ENCODE data around the gene WSB1. TPM values are rescaled to one million over a fixed set of nuclear protein-coding genes. Genes with fewer than 3 reads are reported as not detected.

Gene WSB1
- total and polyA plus RNA-seq, 2 donors (not counting 1 experiment from before 2014, with no cell fraction given) = 123 to 217 TPM

GRCh38 chr17:27315796-27316465, 22.0 kb downstream of the WSB1 start:
- Histone ChIP-seq H3K27ac (ENCODE audit: low read length in 2 of 2) (no peak overlapping the region), H3K4me2 (replicated peaks; ENCODE audit: low read depth, low read length, poor library complexity, severe bottlenecking) (no peak overlapping the region), H3K4me3 (ENCODE audit: control extremely low read depth in 1 of 5, extremely low read depth in 1 of 5, insufficient read depth in 1 of 5, low read depth in 2 of 5, low read length in 4 of 5) (no peak overlapping the region), H3K9ac (ENCODE audit: low read length) (no peak overlapping the region), H3K79me2 (ENCODE audit: control insufficient read depth, insufficient read depth, low read length) (no peaks in the 10 kb centered on the region), H4K20me1 (ENCODE audit: control insufficient read depth, insufficient read depth, low read length, poor library complexity, severe bottlenecking) (no peaks in the 10 kb centered on the region), H3K36me3 (replicated peaks in 1 of 2; ENCODE audit: control extremely low read depth in 1 of 2, control insufficient read depth in 1 of 2, extremely low read depth in 1 of 2, insufficient read depth in 2 of 2, low read length in 1 of 2) (peaks cover 2 to 55% of the 10 kb centered on the region in 2 experiments), H3K27me3 (replicated peaks in 1 of 4; ENCODE audit: control extremely low read depth in 1 of 4, control insufficient read depth in 3 of 4, insufficient read depth in 4 of 4, low read length in 3 of 4) (no peaks in the 10 kb centered on the region), H3K9me3 (ENCODE audit: control extremely low read depth in 1 of 3, control insufficient read depth in 2 of 3, insufficient read depth in 1 of 3, low read length in 2 of 3) (no peaks in the 10 kb centered on the region), H3K4me1 (ENCODE audit: control insufficient read depth in 2 of 2, insufficient read depth in 2 of 2, low read length in 2 of 2) (no peaks in the 10 kb centered on the region), H2AFZ (ENCODE audit: insufficient read depth, low read depth, low read length, poor library complexity, severe bottlenecking) (no peak overlapping the region)
- DNase-seq (no peak), ATAC-seq (ENCODE audit: low read depth) (no peak)
- Mint-ChIP-seq H3K4me3 (no peak overlapping the region), H3K9me3 (ENCODE audit: insufficient read depth) (no peaks in the 10 kb centered on the region), H3K27me3 (no peaks in the 10 kb centered on the region), H3K4me1 (no peaks in the 10 kb centered on the region), H3K27ac (no peak overlapping the region)
- TF ChIP-seq CTCF (IDR thresholded peaks at IDR 0.05) (no peak), EZH2 (IDR thresholded peaks at IDR 0.05; ENCODE audit: borderline replicate concordance, insufficient read depth, low read depth, low read length, poor library complexity, severe bottlenecking) (no peak)
- 98% methylated on average over 3 of the region's 7 CpGs for WGBS (ENCODE audit: insufficient coverage)
- intact Hi-C loops (cut with micrococcal nuclease) = no loop called here
- ChIA-PET CTCF (interaction anchor here (1.0 to 1.6 kb wide), 2 partner anchors 17 to 283 kb away, joined by 3 to 4 read pairs; no protein-coding TSS in a partner anchor), POLR2A (no interaction called here)

- Histone ChIP-seq H3K27me3 (replicated peaks in 1 of 4; ENCODE audit: control extremely low read depth in 1 of 4, control insufficient read depth in 3 of 4, insufficient read depth in 4 of 4, low read length in 3 of 4) (no peaks in the 10 kb centered on the region), H3K79me2 (ENCODE audit: control insufficient read depth, insufficient read depth, low read length) (no peaks in the 10 kb centered on the region), H3K27ac (ENCODE audit: low read length in 2 of 2) (no peak overlapping the region), H2AFZ (ENCODE audit: insufficient read depth, low read depth, low read length, poor library complexity, severe bottlenecking) (no peak overlapping the region), H4K20me1 (ENCODE audit: control insufficient read depth, insufficient read depth, low read length, poor library complexity, severe bottlenecking) (no peaks in the 10 kb centered on the region), H3K4me1 (ENCODE audit: control insufficient read depth in 2 of 2, insufficient read depth in 2 of 2, low read length in 2 of 2) (no peaks in the 10 kb centered on the region), H3K9ac (ENCODE audit: low read length) (no peak overlapping the region), H3K4me2 (replicated peaks; ENCODE audit: low read depth, low read length, poor library complexity, severe bottlenecking) (no peak overlapping the region), H3K36me3 (replicated peaks in 1 of 2; ENCODE audit: control extremely low read depth in 1 of 2, control insufficient read depth in 1 of 2, extremely low read depth in 1 of 2, insufficient read depth in 2 of 2, low read length in 1 of 2) (peaks cover 2 to 33% of the 10 kb centered on the region in 2 experiments), H3K9me3 (ENCODE audit: control extremely low read depth in 1 of 3, control insufficient read depth in 2 of 3, insufficient read depth in 1 of 3, low read length in 2 of 3) (no peaks in the 10 kb centered on the region), H3K4me3 (ENCODE audit: control extremely low read depth in 1 of 5, extremely low read depth in 1 of 5, insufficient read depth in 1 of 5, low read depth in 2 of 5, low read length in 4 of 5) (no peak overlapping the region)
- H3K27me3 Mint-ChIP-seq = no peaks in the 10 kb centered on the region
- TF ChIP-seq CTCF (IDR thresholded peaks at IDR 0.05) (no peak), EZH2 (IDR thresholded peaks at IDR 0.05; ENCODE audit: borderline replicate concordance, insufficient read depth, low read depth, low read length, poor library complexity, severe bottlenecking) (no peak)
- no peaks in the 10 kb centered on the region for H3K9me3 Mint-ChIP-seq (ENCODE audit: insufficient read depth)
- H3K4me3 Mint-ChIP-seq = no peak overlapping the region
- no peak for ATAC-seq (ENCODE audit: low read depth)
- CTCF ChIA-PET = interaction anchor here (1.0 to 1.9 kb wide), 3 partner anchors 9 to 22 kb away, joined by 3 to 7 read pairs (median 3); no protein-coding TSS in a partner anchor
- H3K27ac Mint-ChIP-seq = no peak overlapping the region
- H3K4me1 Mint-ChIP-seq = no peaks in the 10 kb centered on the region
- no peak for DNase-seq
- WGBS (ENCODE audit: insufficient coverage) = 100% methylated on average over 1 of the region's 4 CpGs
- POLR2A ChIA-PET = interaction anchor here (0.7 kb wide), 1 partner anchor 111 kb away, joined by 3 read pairs; no protein-coding TSS in a partner anchor
- intact Hi-C loops (cut with micrococcal nuclease) = no loop called here
These were observed 24.3 kb downstream of the WSB1 start for GRCh38 chr17:27318228-27318627.

All from B cell (primary cell).